Transverse colon (tissue), 4 donors: ENCODE measurements around the gene SCN8A.

Experiments used
- EP300 ChIP-seq: sonication (generic); formaldehyde crosslinking; IDR thresholded peaks from one replicate; pipeline ENCODE4 v1.6.1; 2017; ENCODE audit warnings: antibody characterized with exemption, low read depth
- POLR2A ChIP-seq: fragments of 450-650 bp; IDR thresholded peaks from one replicate; pipeline ENCODE4 v1.6.1; 2016; ENCODE audit warnings: antibody characterized with exemption, mild to moderate bottlenecking, moderate library complexity
- POLR2AphosphoS5 ChIP-seq, 3 donors: sonication (generic); formaldehyde crosslinking; IDR thresholded peaks; one replicate each; pipeline ENCODE4 v1.6.1; 2016; ENCODE audit warnings: antibody characterized with exemption in 3 of 3
- TF ChIP-seq, protein P1 (sequence below), 5 experiments: fragments of 200-600 bp in 3 of 5; fragments of 450-650 bp in 2 of 5; sonication (generic) in 3 of 5; IDR thresholded peaks; 1 replicate in 2 of 5; 2 replicates in 3 of 5; pipeline ENCODE4 v1.5.1; 2016 to 2017; ENCODE audit warnings: antibody characterized with exemption in 5 of 5, inconsistent platforms in 3 of 5, mild to moderate bottlenecking in 2 of 5, moderate library complexity in 1 of 5

DNA sequence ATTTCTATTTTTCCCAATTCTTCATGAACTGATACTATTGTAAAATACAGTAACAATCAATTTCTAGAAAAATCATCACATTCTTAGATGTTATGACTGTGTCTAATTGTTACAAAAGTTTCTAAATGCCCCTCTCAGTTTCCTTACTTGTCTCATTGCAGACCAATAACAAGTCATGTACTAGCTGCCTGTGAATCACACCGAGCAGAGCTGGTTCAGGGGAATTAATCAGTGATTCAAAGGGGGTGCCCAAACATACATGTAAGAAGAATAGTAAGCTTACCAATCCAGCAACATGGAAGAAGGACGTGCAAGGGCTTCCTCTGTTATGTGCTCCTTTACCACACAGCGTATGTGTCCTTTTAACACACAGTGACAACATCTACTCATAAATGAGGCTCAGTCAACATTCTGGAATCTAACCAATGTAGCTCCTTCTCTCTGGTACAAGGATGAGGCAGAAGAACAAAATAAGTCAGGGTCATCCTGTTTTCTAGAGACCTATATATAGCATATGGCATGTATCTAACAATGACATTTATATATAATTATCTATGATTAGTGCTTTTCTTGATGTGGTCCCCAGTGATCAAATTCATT lies 126.4 kb downstream of the SCN8A start:
- TF ChIP-seq POLR2A (no peak), POLR2AphosphoS5 (IDR thresholded peaks at IDR 0.05) (no peak), EP300 (no peak)
- TF ChIP-seq, protein P1, sequence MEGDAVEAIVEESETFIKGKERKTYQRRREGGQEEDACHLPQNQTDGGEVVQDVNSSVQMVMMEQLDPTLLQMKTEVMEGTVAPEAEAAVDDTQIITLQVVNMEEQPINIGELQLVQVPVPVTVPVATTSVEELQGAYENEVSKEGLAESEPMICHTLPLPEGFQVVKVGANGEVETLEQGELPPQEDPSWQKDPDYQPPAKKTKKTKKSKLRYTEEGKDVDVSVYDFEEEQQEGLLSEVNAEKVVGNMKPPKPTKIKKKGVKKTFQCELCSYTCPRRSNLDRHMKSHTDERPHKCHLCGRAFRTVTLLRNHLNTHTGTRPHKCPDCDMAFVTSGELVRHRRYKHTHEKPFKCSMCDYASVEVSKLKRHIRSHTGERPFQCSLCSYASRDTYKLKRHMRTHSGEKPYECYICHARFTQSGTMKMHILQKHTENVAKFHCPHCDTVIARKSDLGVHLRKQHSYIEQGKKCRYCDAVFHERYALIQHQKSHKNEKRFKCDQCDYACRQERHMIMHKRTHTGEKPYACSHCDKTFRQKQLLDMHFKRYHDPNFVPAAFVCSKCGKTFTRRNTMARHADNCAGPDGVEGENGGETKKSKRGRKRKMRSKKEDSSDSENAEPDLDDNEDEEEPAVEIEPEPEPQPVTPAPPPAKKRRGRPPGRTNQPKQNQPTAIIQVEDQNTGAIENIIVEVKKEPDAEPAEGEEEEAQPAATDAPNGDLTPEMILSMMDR (IDR thresholded peaks at IDR 0.05), result no peak
